ENCODE data around the gene SH3RF3.

Gene SH3RF3

DNA sequence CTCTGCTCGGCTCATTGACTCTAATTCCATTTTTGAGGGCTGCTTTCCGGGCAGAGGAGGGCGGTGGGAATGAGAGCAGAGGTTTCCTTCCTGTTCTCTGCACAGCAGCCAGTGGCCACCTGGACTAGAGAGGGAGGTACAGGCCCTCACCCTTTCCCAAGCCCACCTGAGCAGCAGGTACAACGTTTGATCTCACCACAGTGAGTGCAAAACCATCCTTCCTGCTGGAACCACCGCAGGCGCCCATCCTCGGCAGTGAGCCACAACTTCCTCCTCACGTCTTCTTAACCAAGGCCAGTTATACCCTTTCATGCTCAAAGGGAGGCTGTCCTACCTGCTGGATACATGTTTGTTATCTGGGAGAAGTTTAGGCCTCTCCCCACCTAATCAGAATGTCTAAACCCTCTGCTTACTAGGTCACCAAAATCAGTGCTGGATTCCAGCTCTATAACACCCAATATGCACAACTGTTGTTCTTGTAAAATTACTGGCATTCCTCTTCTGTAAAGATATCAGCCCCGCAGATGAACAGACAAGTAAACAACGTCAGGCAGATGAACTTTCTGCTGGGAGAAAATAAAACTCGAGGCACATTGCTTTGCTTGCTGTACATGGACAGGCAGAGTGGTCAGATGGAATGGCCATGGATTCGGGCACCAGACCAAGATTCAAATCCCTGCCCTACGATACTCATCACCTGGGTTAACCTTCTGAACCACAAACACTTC, 191.4 kb downstream of the SH3RF3 start:
- no peak for DNase-seq

DNA sequence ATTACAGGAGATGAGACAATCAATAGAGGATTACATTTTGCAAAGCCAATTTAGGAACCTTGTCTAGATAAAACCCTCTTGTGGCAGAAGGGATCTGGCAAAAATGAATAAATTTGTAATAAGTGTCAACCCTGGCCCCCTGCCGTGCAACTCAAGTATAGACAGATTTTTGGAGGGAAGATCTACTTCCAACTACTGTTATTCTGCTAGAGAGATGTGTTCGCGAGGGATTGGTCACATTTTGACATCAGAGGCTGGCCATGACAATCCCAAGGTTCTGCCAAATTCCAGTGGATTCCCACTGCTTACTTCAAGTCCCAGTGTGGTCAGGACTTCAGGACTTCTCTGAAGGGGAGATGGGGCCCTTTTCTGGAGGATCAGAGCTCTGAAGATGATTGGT, 192.6 kb downstream of the SH3RF3 start:
- DNase-seq: no peak

DNA sequence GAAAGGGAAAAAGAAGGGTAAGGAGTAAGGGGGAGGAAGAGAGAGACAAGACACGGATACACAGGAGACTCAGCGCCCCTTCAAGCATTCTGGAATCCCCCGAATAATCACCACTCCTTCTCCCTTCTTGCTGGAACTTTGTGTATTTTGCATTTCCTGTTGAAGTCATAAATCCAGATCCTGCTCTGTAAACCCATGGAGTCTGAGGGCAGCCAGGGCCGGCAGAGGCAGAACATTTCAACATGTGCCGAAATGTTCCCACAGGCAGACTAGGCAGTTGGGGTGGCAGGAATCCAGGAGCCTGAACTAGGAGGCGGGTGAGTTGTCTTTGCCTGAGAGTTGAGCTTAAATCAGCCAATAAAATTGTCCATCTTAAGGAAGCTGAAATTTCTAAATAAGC, 193.1 kb downstream of the SH3RF3 start:
- no peak for DNase-seq

DNA sequence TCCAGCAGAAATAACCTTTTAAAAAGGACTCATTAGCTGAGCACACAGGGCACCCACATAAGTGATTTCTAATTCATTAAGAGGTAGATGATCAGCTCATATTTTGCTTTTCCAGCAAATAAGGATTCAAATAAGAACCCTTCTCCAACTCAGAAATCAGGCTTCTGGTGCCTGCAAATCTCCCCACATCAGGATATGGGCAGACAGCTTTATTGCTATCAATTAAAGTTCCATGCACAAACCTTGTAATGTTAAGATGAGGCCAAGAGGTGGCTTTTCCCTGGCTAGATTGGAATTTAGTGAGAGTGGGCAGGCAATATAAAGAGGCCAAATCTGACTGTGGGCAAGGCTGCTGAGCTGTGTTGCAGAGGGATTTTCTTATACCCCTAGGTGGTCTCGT, 193.6 kb downstream of the SH3RF3 start:
- DNase-seq: no peak

DNA sequence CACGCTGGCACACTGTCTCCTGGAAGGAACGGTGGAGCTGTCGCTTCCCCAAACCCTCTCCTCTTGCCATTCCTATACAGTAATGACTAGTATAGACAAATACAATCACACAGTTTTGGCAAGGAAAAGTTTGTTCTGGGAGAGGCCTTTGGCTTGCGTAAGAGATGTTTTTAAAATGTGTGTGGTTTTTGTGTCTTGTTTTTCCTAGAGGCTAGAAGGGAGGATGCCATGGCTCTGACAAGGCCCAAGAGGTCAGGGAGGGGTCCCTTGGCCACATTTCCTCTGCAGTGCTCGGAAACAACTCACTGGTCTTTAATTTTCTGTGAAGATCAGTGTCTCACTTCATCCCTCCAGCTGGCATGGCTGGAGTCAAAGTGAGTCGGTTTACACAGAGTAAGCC, 195.9 kb downstream of the SH3RF3 start:
- no peak for DNase-seq

DNA sequence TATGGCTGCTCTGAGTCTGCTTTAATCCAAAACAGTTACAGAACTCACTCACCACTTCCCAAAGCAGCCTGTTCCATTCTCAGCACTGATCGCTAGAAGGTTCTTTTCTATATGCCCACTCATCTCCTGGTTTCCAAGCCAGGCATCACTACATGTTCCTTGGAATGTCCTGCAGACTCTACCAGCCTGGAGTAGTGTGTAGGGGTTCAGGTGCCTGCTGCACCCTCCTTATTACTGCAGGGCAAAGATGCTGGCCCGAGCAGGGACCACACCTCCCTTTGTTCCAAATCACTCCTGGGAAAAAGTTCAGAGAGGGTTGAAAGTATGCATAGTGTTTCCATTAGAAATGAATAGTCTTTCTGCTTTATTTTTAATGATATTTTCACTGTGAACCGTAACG, 196.6 kb downstream of the SH3RF3 start:
- no peak for DNase-seq

DNA sequence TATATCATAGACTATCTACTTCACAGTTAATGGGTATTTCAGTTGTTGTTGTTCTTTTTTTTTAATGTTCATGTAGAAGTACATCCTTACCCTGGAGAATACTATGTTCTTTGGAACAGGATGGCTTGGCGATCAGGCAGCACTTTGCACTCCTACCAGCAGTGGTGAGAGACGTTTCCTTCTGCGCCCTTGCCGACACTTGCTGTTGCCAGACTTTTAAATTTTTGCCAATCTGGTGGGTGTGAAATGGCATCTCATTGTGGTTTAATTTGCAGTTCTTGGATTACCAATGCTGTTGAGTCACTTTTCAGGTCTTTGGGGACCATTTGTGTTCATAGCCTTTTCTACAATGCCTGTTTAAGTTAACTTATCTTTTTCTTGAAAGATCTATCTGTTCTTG, 197.3 kb downstream of the SH3RF3 start:
- DNase-seq: no peak

DNA sequence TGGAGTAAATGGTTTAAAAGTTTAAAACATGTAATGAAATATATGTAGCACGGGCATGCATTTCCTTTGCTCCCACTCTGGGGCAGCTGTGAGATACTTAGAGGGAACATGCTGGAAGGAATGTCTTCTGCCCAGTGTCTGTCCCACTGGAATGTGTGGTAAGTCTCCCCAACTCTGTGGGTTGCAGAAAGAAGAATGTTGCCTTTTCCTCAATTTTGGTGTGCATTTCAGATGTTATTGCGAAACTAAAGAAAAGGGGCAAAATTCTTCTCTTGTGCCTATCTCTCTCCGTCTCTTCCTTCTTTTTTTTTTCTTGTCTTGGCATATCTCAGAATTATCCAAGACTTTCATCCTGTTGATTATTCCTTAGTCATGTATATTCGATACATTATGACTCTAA, 201.1 kb downstream of the SH3RF3 start:
- DNase-seq: no peak

DNA sequence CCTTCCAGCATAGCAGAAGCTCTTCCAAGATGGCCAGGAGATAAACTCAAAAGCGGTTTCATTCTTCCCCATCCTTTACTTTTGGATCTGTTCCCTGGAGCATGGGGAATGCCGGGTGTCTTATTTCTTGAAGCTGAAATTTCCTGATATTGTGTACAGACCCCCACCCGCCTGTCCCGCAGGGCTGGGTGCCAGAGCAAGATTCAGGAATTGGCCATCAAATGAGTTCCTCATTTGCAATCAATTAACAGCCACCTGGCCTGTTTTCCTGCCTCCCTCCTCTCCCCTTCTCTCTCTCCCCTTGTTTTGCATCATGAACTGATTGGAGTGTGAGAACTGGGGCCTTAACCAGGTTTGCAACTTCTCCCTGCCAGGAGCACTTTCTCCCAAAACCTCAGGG, 202.1 kb downstream of the SH3RF3 start:
- no peak for DNase-seq

DNA sequence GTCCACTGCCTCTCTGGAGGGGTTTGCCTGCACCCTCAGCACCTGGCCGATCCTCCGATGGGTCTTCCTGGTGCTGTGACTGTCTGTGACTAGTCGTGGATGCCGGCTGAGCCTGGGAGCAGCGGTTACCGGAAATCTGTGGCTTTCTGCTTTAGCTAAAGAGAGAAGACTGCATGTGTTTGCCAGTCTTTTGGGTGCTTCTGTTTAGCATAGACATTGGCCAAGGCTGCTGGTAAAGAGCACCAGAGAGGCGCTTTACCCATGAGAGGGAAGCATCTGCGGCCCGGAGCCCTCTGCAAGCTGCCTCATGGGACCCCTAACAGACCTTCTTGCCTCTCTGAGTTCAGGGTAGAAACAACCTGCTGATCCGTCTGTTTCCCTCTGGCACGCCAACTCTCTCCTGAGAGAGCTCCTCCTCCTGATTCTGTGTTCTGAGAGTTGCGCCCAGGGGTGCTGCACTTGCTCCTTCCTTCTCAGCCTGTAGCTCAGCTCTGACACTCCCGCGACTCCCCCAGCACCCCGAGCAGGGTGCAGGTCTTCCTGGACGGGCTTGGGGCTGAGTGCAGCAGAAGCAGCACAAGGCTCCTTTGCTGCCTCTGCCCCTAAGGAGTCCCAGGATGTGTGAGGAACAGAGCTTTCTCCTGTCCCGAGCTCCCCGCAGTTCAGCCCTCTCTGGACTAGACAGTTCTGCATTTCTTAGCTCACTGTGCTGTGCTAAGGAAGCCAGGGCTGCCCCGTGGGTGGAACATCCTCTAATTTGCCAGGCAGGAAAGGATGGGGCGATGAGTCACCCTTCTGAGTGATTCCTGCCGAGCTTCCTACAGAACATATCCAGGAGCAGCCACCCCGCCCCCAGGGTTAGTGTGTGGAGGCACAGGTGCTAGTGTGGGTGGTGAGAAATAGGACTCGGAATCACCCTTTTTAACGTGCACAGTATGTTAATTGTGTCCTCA, 203.2 kb downstream of the SH3RF3 start:
- peak; percentile 7 for DNase-seq

DNA sequence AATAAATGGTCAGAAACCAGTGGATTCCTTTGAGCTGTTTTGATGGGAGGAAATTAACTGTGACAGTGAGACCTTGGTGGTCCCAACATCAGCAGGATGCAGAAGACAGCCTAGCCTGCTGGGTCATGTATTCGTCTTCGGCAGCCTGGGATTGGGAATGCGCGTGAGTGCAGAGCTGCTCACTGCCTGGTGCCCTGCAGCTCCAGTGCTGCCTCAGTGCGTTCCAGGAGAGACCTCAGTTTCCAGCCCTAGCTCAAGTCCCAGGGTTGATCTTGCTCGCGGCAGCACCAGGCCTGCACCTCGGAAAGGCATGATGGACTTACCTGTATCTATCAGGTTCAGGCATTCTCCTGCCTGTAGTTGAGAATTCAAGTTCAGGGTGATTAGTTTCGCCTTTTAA, 203.9 kb downstream of the SH3RF3 start:
- no peak for DNase-seq

DNA sequence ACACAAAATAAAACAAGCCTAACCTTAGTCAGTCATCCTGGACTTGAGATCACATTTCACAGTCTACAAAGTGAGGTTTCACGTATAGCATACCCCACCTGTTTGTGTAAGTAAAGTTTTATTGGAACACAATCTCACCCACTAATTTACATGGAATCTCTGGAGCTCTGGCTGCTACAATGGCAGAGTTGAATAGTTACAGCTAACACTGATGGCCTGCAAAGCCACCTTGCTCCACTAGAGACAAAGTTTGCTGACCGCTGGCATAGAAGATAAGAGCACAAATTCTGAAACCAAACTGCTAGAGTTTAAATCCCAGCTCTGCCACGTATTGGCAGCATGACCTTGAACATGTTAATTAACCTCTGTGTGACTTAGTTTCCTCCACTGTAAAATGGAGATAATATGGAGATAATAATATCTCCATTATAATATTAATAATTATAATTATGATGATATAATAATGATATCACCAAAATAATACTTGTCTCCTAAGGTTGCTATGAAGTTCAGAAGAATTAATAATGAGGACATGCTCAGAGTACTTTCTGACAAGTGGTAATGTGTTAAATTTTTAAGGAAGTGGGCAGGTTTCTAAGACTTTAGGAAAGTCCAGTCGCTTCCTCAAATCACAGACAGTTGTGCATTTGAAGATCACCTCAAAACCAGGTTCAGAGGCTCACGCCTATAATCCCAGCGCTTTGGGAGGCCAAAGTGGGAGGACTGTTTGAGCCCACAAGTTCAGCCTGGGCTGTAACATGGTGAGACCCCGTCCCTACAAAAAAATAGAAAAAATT, 204.6 kb downstream of the SH3RF3 start:
- no peak for DNase-seq

DNA sequence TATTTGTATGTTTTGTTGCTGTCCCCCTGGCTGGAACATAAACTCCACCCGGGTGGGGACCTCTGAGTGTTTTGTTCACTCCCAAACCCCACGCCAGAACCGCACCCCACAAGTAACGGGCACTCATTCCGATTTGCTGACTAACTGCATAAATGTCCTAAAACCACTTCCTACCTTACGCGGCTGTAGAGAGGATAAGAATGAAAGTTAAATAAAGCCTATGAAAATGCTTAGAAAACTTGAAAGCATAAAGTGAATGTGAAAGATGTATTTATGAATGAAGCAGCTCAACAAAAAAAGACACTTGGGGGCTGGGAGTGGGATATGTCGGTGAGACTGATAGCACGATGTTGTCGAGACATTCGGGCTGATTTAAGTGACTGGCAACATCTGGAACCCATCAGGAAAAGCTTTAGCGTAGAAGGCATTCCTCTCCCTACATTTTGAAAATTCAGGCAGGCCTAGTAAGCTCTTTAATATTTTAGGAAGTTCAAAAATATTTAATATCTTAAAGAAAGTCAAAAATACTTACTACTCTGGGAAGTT, 206.7 kb downstream of the SH3RF3 start:
- no peak for DNase-seq

DNA sequence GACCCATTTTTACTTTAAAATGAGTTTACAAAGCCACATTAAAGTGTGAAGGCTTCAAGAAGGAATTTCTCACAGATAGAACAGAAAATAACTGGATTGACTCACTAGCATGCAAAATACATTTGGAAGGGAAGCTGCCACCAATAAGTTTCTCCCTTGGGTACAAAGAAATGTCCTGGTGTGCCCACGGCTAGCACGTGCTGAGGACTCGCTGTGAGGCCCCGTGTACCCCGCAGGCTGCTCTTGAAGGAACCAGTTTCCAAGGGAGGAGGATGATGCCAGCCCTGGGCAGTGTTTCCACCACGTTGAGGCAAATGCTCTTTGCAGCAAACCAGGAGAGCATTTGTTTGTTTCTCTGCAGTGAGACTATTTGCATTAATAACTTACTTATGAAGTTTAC, 207.3 kb downstream of the SH3RF3 start:
- DNase-seq: no peak

DNA sequence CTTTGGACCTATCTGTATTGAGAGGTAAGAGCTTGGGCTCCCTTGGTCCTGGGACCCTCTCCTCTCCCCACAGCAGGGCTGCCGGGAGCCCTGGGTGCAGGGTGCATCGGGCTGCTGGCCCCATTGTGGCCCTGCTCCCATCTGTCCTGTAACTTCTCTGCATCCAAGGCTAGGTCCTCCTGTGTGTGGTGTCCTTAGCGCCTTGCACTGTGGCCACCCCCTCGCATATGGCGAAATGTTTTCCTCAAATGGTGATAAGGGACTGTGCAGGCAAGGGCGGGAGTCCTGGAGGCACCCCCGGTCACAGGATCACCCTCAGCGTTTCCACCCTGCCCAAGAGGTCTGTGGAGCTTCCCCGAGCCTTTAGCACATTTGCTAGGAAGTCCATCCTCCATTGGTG, 208.2 kb downstream of the SH3RF3 start:
- DNase-seq: no peak

DNA sequence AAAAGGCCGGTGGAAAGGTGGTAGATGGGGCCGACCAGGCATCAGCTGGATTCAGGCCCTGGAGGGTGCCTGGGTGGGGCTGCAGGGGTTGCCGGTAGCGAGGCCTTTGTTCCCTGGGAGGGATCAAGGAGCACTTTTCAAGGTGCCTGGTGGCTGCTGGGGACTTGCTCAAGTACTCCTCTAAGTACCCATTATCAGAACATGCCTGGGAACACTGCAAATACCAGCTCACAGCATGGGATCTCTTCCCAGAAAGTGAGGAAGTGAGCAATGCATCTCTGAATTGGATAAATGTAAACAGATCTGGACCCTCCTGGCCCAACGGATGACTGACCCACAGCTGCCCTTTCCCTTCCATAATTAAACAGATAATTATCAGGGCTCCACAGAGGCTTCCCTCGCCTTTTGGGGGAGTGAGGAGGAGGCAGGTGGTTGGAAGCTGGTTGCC, 210.5 kb downstream of the SH3RF3 start:
- DNase-seq: no peak

DNA sequence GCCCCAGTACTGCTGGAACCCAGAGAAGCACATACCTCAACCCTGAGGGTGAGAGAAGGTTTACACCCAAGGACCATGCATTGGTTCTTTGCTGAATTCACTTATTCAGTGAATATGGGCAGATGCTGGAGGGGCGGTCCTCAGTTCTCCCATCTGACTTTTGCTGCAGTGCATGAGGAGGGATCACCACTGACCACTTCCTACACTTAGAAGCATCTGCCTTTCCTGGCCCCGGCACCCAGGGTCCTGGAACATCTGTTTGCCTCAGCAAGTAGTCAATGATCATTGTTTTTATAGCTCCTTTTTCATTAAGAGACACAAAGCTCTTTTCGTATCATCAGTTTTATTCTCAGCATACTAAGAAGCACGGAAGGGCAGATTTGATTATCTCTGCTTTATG, 211.4 kb downstream of the SH3RF3 start:
- DNase-seq: no peak

DNA sequence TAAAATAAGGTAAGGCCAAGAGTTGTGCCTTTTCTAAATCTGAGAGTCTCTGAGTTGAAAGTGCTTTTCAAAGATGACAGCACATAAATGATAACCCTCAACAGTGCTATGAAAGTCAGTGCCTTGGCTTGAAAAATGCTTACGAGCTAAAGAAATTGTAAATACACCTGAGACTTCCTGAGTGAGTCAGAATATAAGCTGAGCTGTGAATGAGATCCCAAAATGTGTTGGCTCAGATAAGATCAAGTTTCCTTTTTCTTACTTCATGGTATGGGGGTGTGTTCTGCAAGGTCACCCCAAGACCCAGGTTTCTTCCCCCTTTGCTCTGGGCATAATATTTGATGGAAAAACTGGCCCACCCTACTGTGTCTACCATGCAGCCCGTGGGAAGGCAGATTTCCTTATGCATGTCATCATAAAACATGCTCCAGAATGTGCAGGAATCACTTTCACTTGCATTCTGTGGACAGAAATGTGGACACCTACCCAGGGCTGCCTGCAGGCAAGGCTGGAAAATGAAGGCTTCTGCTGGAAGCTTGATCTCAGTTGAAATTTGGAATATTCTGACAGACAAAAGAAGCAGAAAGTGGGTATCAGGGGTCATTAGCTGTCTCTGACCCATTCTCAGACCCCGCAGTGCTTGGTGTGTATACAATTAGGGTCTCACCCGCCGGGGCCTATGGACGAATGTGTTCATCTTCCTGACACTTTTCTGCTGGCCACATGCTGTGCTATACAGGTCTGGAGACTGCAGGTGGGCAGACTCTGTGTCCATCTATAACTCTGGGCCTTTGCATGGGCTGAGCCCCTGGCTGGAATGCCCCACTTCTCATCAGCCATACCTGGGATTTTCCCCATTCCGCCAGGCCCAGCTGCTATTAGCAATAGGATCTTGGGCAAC, 212.6 kb downstream of the SH3RF3 start:
- DNase-seq: no peak

DNA sequence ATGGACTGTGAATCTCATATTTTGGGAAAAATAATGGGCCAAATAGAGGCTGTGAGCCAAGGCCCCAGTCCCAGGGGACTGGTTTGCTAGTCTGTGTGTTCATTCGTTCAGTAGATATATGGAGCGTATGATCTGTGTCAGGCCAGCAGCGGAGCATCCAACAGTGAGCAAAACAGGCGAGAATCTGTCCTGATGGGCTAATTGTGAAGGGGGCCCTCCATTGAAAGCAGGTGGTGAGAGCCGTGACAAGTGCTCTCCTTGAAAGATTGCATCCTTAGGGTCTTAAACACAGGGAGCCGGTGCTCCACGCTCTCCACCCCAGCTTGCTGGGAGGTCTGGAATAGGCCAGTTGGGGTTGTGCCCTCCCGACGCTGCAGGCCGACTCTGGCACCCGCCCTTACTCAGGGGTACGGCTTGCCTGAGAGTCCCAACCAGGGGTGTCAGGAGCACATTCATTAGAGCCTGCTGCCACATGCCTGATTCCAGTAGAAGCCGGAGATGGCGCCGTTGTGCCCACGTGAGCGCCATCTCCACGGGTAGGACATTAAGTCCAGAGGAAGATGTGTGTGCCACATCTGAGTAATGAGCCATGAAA, 213.3 kb downstream of the SH3RF3 start:
- DNase-seq: no peak

DNA sequence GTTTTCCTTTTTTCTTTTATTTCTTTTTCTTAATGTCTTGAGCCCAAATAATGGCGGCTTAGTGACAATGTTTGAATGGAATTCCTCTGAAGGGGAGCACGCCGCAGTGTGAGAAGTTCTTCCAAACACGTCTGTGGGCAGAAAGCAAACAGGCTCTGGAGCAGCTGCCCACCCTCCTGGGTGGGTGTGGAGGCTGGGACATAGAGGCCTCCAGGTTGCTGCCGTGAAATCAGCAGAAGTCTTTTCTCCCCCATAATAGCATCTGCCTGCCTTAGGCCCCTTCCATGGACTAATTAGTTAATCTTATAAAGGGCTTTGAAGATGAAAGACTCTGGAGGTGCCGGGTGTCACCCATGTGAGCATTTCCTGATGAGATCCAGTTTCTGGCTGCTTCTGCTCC, 213.9 kb downstream of the SH3RF3 start:
- no peak for DNase-seq

DNA sequence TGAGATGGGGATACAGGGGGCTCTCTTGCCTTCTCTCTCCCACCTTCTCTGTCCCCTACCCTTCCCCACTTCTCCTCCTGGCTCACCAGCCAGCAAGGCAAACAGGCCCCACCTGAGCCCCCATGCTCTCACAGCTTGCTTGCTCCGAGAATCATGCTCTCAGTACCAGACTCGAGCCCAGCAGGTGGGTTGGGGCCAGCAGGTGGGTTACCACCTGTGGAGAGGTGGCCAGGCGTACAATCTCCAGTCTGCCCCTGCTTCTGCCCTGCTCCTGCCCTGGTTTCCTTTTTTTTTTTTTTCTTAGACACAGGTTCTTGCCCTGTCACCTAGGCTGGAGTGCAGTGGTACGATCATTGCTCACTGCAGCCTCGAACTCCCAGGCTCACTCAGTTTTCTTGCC, 214.5 kb downstream of the SH3RF3 start:
- no peak for DNase-seq
